Retinal pigment epithelial cell (primary cell): ENCODE measurements around the gene C2orf42.
"Not testable (repeated sequence)": the region's sequence is repeated elsewhere in the genome, so short reads cannot be mapped to it uniquely, and the experiment has no call there.

Experiments
- DNase-seq: peaks from one replicate; pipeline ENCODE4 v3.0.0-alpha.2; 2010; ENCODE audit warnings: low read depth
- H3K4me3 ChIP-seq: 2 replicates; pipeline ENCODE4 v1.5.1; 2011; ENCODE audit warnings: mild to moderate bottlenecking, low read length, control low read depth, moderate library complexity
- CTCF ChIP-seq: conservative IDR thresholded peaks from 2 replicates; pipeline ENCODE4 v1.5.1; 2011; ENCODE audit warnings: low read depth, low read length, control low read depth, inconsistent platforms

The C2orf42 gene

GRCh38 chr2:70173520-70173919, 17.3 kb downstream of the C2orf42 start:
- H3K4me3 ChIP-seq = no peak overlapping the region
- no peak for TF ChIP-seq CTCF
- no peak for DNase-seq

- not testable (repeated sequence) for H3K4me3 ChIP-seq, DNase-seq
Observed at GRCh38 chr2:70169654-70170245, 21.1 kb downstream of the C2orf42 start.

GRCh38 chr2:70161069-70161534, 29.7 kb downstream of the C2orf42 start:
- H3K4me3 ChIP-seq = no peak overlapping the region
- TF ChIP-seq CTCF = no peak
- DNase-seq = no peak

GRCh38 chr2:70160545-70160944, 30.3 kb downstream of the C2orf42 start:
- H3K4me3 ChIP-seq = no peak overlapping the region
- DNase-seq = no peak
- TF ChIP-seq CTCF = no peak

- not testable (repeated sequence) for H3K4me3 ChIP-seq, DNase-seq
Observed at GRCh38 chr2:70149130-70149686, 41.6 kb downstream of the C2orf42 start.

- DNase-seq, H3K4me3 ChIP-seq: not testable (repeated sequence)
Observed at GRCh38 chr2:70148211-70148760, 42.5 kb downstream of the C2orf42 start.

GRCh38 chr2:70145851-70146739, 44.7 kb downstream of the C2orf42 start:
- TF ChIP-seq CTCF = no peak
- DNase-seq = no peak
- no peak overlapping the region for H3K4me3 ChIP-seq

- no peak for TF ChIP-seq CTCF
- H3K4me3 ChIP-seq = no peak overlapping the region
- DNase-seq = no peak
Observed at GRCh38 chr2:70145144-70145490, 45.7 kb downstream of the C2orf42 start.
